Activated T-helper 17 cell treated with anti-CD3 and anti-CD28 coated beads, Interleukin-2, amount 50 U/mL, for 72 hours (primary cell): ENCODE results near the gene SAP30BP. TPM values are rescaled to one million over a fixed set of nuclear protein-coding genes. Genes with fewer than 3 reads are reported as not detected.
A peak's percentile ranks its signal among the peaks of the same experiment; 100 is the strongest.

Source experiments
- ATAC-seq: fragments of 150-1000 bp; cut with Tn5 transposase; replicated peaks from 2 replicates; pipeline ENCODE4 v1.10.0; 2021; ENCODE audit warnings: mild to moderate bottlenecking, moderate library complexity
- H3K27ac Mint-ChIP-seq: one replicate; pipeline ENCODE4 v1.8.0; 2022; ENCODE audit warnings: mixed read lengths
- H3K27me3 Mint-ChIP-seq: one replicate; pipeline ENCODE4 v1.8.0; 2022; ENCODE audit warnings: mixed read lengths
- H3K36me3 Mint-ChIP-seq: one replicate; pipeline ENCODE4 v1.8.0; 2022; ENCODE audit warnings: low read depth, mild to moderate bottlenecking, mixed read lengths
- H3K4me1 Mint-ChIP-seq: one replicate; pipeline ENCODE4 v1.8.0; 2022; ENCODE audit warnings: mixed read lengths
- H3K4me3 Mint-ChIP-seq: one replicate; pipeline ENCODE4 v1.8.0; 2022; ENCODE audit warnings: mild to moderate bottlenecking, mixed read lengths
- H3K9me3 Mint-ChIP-seq: one replicate; pipeline ENCODE4 v1.8.0; 2022; ENCODE audit warnings: mixed read lengths
- total RNA-seq, 2 donors: library from RNA; stranded (reverse); gene quantifications; one replicate each; pipeline ENCODE4 v1.2.3, GENCODE V29; 2022

SAP30BP gene
- total RNA-seq, 2 donors from 2014 or later, result 68.1 to 90.0 TPM

GRCh38 chr17:75721463-75722011 is 54.4 kb downstream of the SAP30BP start:
- peaks cover 4% of the 10 kb centered on the region for H3K27me3 Mint-ChIP-seq
- peak overlapping the region; percentile 38 for H3K4me3 Mint-ChIP-seq
- no peaks in the 10 kb centered on the region for H3K4me1 Mint-ChIP-seq
- no peak overlapping the region for H3K27ac Mint-ChIP-seq
- no peaks in the 10 kb centered on the region for H3K9me3 Mint-ChIP-seq
- H3K36me3 Mint-ChIP-seq, result no peaks in the 10 kb centered on the region
- peak; percentile 38 for ATAC-seq

GRCh38 chr17:75722076-75722475 is 54.9 kb downstream of the SAP30BP start:
- Mint-ChIP-seq H3K27me3 (peaks cover 4% of the 10 kb centered on the region), H3K36me3 (no peaks in the 10 kb centered on the region), H3K27ac (no peak overlapping the region), H3K4me3 (peak overlapping the region; percentile 38), H3K9me3 (no peaks in the 10 kb centered on the region), H3K4me1 (no peaks in the 10 kb centered on the region)
- ATAC-seq, result no peak

GRCh38 chr17:75722542-75723095 is 55.5 kb downstream of the SAP30BP start:
- no peak overlapping the region for H3K4me3 Mint-ChIP-seq
- no peak overlapping the region for H3K27ac Mint-ChIP-seq
- H3K36me3 Mint-ChIP-seq, result no peaks in the 10 kb centered on the region
- H3K4me1 Mint-ChIP-seq, result no peaks in the 10 kb centered on the region
- H3K27me3 Mint-ChIP-seq, result peaks cover 4% of the 10 kb centered on the region
- H3K9me3 Mint-ChIP-seq, result no peaks in the 10 kb centered on the region
- no peak for ATAC-seq

- Mint-ChIP-seq H3K4me3 (no peak overlapping the region), H3K9me3 (no peaks in the 10 kb centered on the region), H3K36me3 (no peaks in the 10 kb centered on the region), H3K27me3 (peaks cover 4% of the 10 kb centered on the region), H3K4me1 (no peaks in the 10 kb centered on the region), H3K27ac (no peak overlapping the region)
- no peak for ATAC-seq
Measured at GRCh38 chr17:75723171-75723930, 56.2 kb downstream of the SAP30BP start.

GRCh38 chr17:75724016-75725003 is 57.2 kb downstream of the SAP30BP start:
- Mint-ChIP-seq H3K4me1 (no peaks in the 10 kb centered on the region), H3K27ac (no peak overlapping the region), H3K36me3 (no peaks in the 10 kb centered on the region), H3K4me3 (no peak overlapping the region), H3K9me3 (no peaks in the 10 kb centered on the region), H3K27me3 (peaks cover 4% of the 10 kb centered on the region)
- ATAC-seq, result no peak

- Mint-ChIP-seq H3K4me3 (no peak overlapping the region), H3K9me3 (no peaks in the 10 kb centered on the region), H3K27me3 (peaks cover 2% of the 10 kb centered on the region), H3K4me1 (no peaks in the 10 kb centered on the region), H3K36me3 (no peaks in the 10 kb centered on the region), H3K27ac (no peak overlapping the region)
- ATAC-seq, result no peak
Measured at GRCh38 chr17:75725504-75725903, 58.4 kb downstream of the SAP30BP start.

GRCh38 chr17:75727391-75727790 is 60.3 kb downstream of the SAP30BP start:
- H3K4me1 Mint-ChIP-seq, result no peaks in the 10 kb centered on the region
- no peaks in the 10 kb centered on the region for H3K9me3 Mint-ChIP-seq
- H3K36me3 Mint-ChIP-seq, result no peaks in the 10 kb centered on the region
- no peak overlapping the region for H3K4me3 Mint-ChIP-seq
- H3K27ac Mint-ChIP-seq, result no peak overlapping the region
- no peak for ATAC-seq
- no peaks in the 10 kb centered on the region for H3K27me3 Mint-ChIP-seq

GRCh38 chr17:75729351-75729750 is 62.2 kb downstream of the SAP30BP start:
- ATAC-seq, result no peak
- Mint-ChIP-seq H3K36me3 (no peaks in the 10 kb centered on the region), H3K9me3 (no peaks in the 10 kb centered on the region), H3K27ac (no peak overlapping the region), H3K27me3 (no peaks in the 10 kb centered on the region), H3K4me3 (no peak overlapping the region), H3K4me1 (no peaks in the 10 kb centered on the region)

GRCh38 chr17:75730065-75730464 is 62.9 kb downstream of the SAP30BP start:
- H3K4me1 Mint-ChIP-seq, result peaks cover 4% of the 10 kb centered on the region
- H3K27me3 Mint-ChIP-seq, result no peaks in the 10 kb centered on the region
- no peak for ATAC-seq
- H3K9me3 Mint-ChIP-seq, result no peaks in the 10 kb centered on the region
- no peaks in the 10 kb centered on the region for H3K36me3 Mint-ChIP-seq
- H3K27ac Mint-ChIP-seq, result no peak overlapping the region
- H3K4me3 Mint-ChIP-seq, result no peak overlapping the region

- no peak for ATAC-seq
- H3K4me1 Mint-ChIP-seq, result peaks cover 4% of the 10 kb centered on the region
- no peaks in the 10 kb centered on the region for H3K9me3 Mint-ChIP-seq
- H3K36me3 Mint-ChIP-seq, result no peaks in the 10 kb centered on the region
- no peak overlapping the region for H3K27ac Mint-ChIP-seq
- H3K4me3 Mint-ChIP-seq, result no peak overlapping the region
- H3K27me3 Mint-ChIP-seq, result no peaks in the 10 kb centered on the region
Measured at GRCh38 chr17:75731086-75731715, 64.1 kb downstream of the SAP30BP start.

- no peak for ATAC-seq
Measured at GRCh38 chr17:75731716-75732498, 64.8 kb downstream of the SAP30BP start.

GRCh38 chr17:75733471-75733870 is 66.3 kb downstream of the SAP30BP start:
- H3K9me3 Mint-ChIP-seq, result no peaks in the 10 kb centered on the region
- H3K27me3 Mint-ChIP-seq, result peaks cover 3% of the 10 kb centered on the region
- no peak overlapping the region for H3K4me3 Mint-ChIP-seq
- no peak for ATAC-seq
- peaks cover 4% of the 10 kb centered on the region for H3K4me1 Mint-ChIP-seq
- H3K36me3 Mint-ChIP-seq, result no peaks in the 10 kb centered on the region
- peak overlapping the region; percentile 19 for H3K27ac Mint-ChIP-seq

More at GRCh38 chr17:75731716-75732498, 64.8 kb downstream of the SAP30BP start:
- H3K9me3 Mint-ChIP-seq, result no peaks in the 10 kb centered on the region
- peaks cover 4% of the 10 kb centered on the region for H3K4me1 Mint-ChIP-seq
- no peaks in the 10 kb centered on the region for H3K27me3 Mint-ChIP-seq
- H3K36me3 Mint-ChIP-seq, result no peaks in the 10 kb centered on the region
- H3K27ac Mint-ChIP-seq, result no peak overlapping the region
- no peak overlapping the region for H3K4me3 Mint-ChIP-seq

GRCh38 chr17:75734674-75735294 is 67.6 kb downstream of the SAP30BP start:
- H3K9me3 Mint-ChIP-seq, result no peaks in the 10 kb centered on the region
- H3K36me3 Mint-ChIP-seq, result no peaks in the 10 kb centered on the region
- no peak overlapping the region for H3K4me3 Mint-ChIP-seq
- H3K27ac Mint-ChIP-seq, result peak overlapping the region; percentile 19
- no peak for ATAC-seq
- H3K27me3 Mint-ChIP-seq, result peaks cover 3% of the 10 kb centered on the region
- peaks cover 4% of the 10 kb centered on the region for H3K4me1 Mint-ChIP-seq
